Sigmoid colon (tissue), 7 donors: ENCODE results near the gene NOL6. TPM values are rescaled to one million over a fixed set of nuclear protein-coding genes. Genes with fewer than 3 reads are reported as not detected.
A peak's percentile ranks its signal among the peaks of the same experiment; 100 is the strongest.

ENCODE experiments used
- DNase-seq: peaks from one replicate; pipeline ENCODE4 v3.0.0-alpha.2; 2019
- H3K27ac ChIP-seq, 4 donors: fragments of 200-600 bp; sonication (generic); one replicate each; pipeline ENCODE4 v1.5.1; 2016 to 2019; ENCODE audit warnings: mild to moderate bottlenecking in 1 of 4
- H3K27me3 ChIP-seq, 3 donors: fragments of 200-600 bp; sonication (generic); one replicate each; pipeline ENCODE4 v1.5.1; 2019; ENCODE audit warnings: mild to moderate bottlenecking in 1 of 3
- H3K36me3 ChIP-seq, 4 donors: fragments of 200-600 bp; sonication (generic); one replicate each; pipeline ENCODE4 v1.5.1; 2016 to 2019
- H3K4me1 ChIP-seq, 4 donors: fragments of 200-600 bp; sonication (generic); one replicate each; pipeline ENCODE4 v1.5.1; 2017 to 2019
- H3K4me3 ChIP-seq, 4 donors: fragments of 200-600 bp; sonication (generic); one replicate each; pipeline ENCODE4 v1.5.1; 2017 to 2019; ENCODE audit warnings: mild to moderate bottlenecking in 2 of 4, moderate library complexity in 1 of 4
- H3K9me3 ChIP-seq, 4 donors: fragments of 200-600 bp in 3 of 4; sonication (generic) in 3 of 4; one replicate each; pipeline versions ENCODE4 v1.5.1 to v1.6.1; 2013 to 2019
- CTCF ChIP-seq, 4 experiments: fragments of 450-650 bp in 3 of 4; fragments of 200-600 bp in 1 of 4; IDR thresholded peaks; one replicate each; pipeline ENCODE4 v1.5.1; 2016 to 2019; ENCODE audit warnings: antibody characterized with exemption in 4 of 4, mild to moderate bottlenecking in 3 of 4, moderate library complexity in 2 of 4
- EP300 ChIP-seq, 4 donors: sonication (generic); formaldehyde crosslinking; IDR thresholded peaks; one replicate each; pipeline ENCODE4 v1.6.1; 2017; ENCODE audit warnings: antibody characterized with exemption in 4 of 4
- POLR2A ChIP-seq, 2 donors: fragments of 450-650 bp; IDR thresholded peaks; one replicate each; pipeline ENCODE4 v1.6.1; 2016; ENCODE audit warnings: antibody characterized with exemption in 2 of 2, mild to moderate bottlenecking in 2 of 2, moderate library complexity in 2 of 2
- POLR2AphosphoS5 ChIP-seq, 4 donors: sonication (generic); formaldehyde crosslinking; IDR thresholded peaks; one replicate each; pipeline ENCODE4 v1.6.1; 2017; ENCODE audit warnings: antibody characterized with exemption in 4 of 4
- WGBS, 2 donors: extraction: QIAGEN DNeasy Blood & Tissue Kit; methylation state at CpG; one replicate each; pipeline ENCODE4 v1.1.7; 2013; 5-methylcytosine and 5-hydroxymethylcytosine counted together
- intact Hi-C: fragments of 100-400 bp; cut with DNase I; formaldehyde crosslinking; loops from one replicate; pipeline ENCODE4 v1.15.1; 2023
- polyA plus RNA-seq, 3 donors: library from polyadenylated mRNA; stranded (reverse); fragments of 200-250 nt; gene quantifications; one replicate each; pipeline ENCODE4 v1.2.3, GENCODE V29; 2013
- total RNA-seq, 4 donors: library from RNA; depleted of rRNA; stranded (reverse); fragments of >200 nt; gene quantifications; one replicate each; pipeline ENCODE4 v1.1.0, GENCODE V29; 2016
- donor health status: healthy with polysubstance abuse.
- donor health status: Bipolar disorder and iron deficiency.
- donor health status: healthy.

NOL6 gene
- total and polyA plus RNA-seq, 7 donors: 5.5 to 23.6 (median 9.9) TPM

GRCh38 chr9:33453286-33453860, 20.4 kb downstream of the NOL6 start:
- TF ChIP-seq POLR2AphosphoS5 (IDR thresholded peaks at IDR 0.05) (no peak), POLR2A (IDR thresholded peaks at IDR 0.05) (no peak), EP300 (IDR thresholded peaks at IDR 0.05) (no peak), CTCF (IDR thresholded peaks at IDR 0.05) (no peak)
- Histone ChIP-seq H3K36me3 (no peaks in the 10 kb centered on the region), H3K9me3 (no peaks in the 10 kb centered on the region), H3K4me1 (no peaks in the 10 kb centered on the region), H3K27ac (no peak overlapping the region), H3K27me3 (no peaks in the 10 kb centered on the region), H3K4me3 (no peak overlapping the region)
- DNase-seq: no peak
- 63 to 77% methylated on average over 3 of the region's 3 CpGs for WGBS, 2 donors
- intact Hi-C loops: no loop called here

GRCh38 chr9:33452828-33453271, 20.9 kb downstream of the NOL6 start:
- WGBS, 2 donors: 25 to 31% methylated on average over 7 of the region's 7 CpGs
- DNase-seq: no peak
- Histone ChIP-seq H3K4me1 (peaks cover 0 to 2% (median 2%) of the 10 kb centered on the region in 4 donors), H3K27me3 (no peaks in the 10 kb centered on the region), H3K36me3 (no peaks in the 10 kb centered on the region), H3K4me3 (no peak overlapping the region), H3K27ac (no peak overlapping the region), H3K9me3 (no peaks in the 10 kb centered on the region)
- intact Hi-C loops: no loop called here
- TF ChIP-seq CTCF (IDR thresholded peaks at IDR 0.05) (peak in 1 of 4 experiments; percentile 21), POLR2AphosphoS5 (IDR thresholded peaks at IDR 0.05) (no peak), POLR2A (IDR thresholded peaks at IDR 0.05) (no peak)

- 84 to 92% methylated on average over 4 of the region's 4 CpGs for WGBS, 2 donors
- intact Hi-C loops: no loop called here
- DNase-seq: no peak
- Histone ChIP-seq H3K4me1 (peaks cover 0 to 15% (median 14%) of the 10 kb centered on the region in 4 donors), H3K27ac (no peak overlapping the region), H3K4me3 (no peak overlapping the region), H3K36me3 (no peaks in the 10 kb centered on the region), H3K9me3 (no peaks in the 10 kb centered on the region), H3K27me3 (no peaks in the 10 kb centered on the region)
- TF ChIP-seq POLR2A (IDR thresholded peaks at IDR 0.05) (no peak), EP300 (IDR thresholded peaks at IDR 0.05) (no peak), CTCF (IDR thresholded peaks at IDR 0.05) (no peak), POLR2AphosphoS5 (IDR thresholded peaks at IDR 0.05) (no peak)
Measured at GRCh38 chr9:33450621-33451146, 23.0 kb downstream of the NOL6 start.

- Histone ChIP-seq H3K4me3 (no peak overlapping the region), H3K9me3 (no peaks in the 10 kb centered on the region), H3K36me3 (no peaks in the 10 kb centered on the region), H3K4me1 (peaks cover 0 to 15% (median 14%) of the 10 kb centered on the region in 4 donors), H3K27me3 (no peaks in the 10 kb centered on the region), H3K27ac (no peak overlapping the region)
- 94 to 97% methylated on average over 5 of the region's 5 CpGs for WGBS, 2 donors
- intact Hi-C loops: no loop called here
- TF ChIP-seq POLR2AphosphoS5 (IDR thresholded peaks at IDR 0.05): no peak
- no peak for TF ChIP-seq CTCF (IDR thresholded peaks at IDR 0.05)
- no peak for TF ChIP-seq EP300 (IDR thresholded peaks at IDR 0.05)
- no peak for TF ChIP-seq POLR2A (IDR thresholded peaks at IDR 0.05)
- no peak for DNase-seq
Measured at GRCh38 chr9:33449715-33450114, 24.0 kb downstream of the NOL6 start.
